DOHH2 (cell line): ENCODE measurements around the gene EHHADH.

ENCODE experiments used
- EZH2phosphoT487 ChIP-seq: fragments of 200-600 bp; sonication (generic); IDR thresholded peaks from 2 replicates; pipeline ENCODE4 v1.6.1; 2017; ENCODE audit warnings: borderline replicate concordance, mild to moderate bottlenecking, antibody characterized with exemption, low read length, moderate library complexity, mixed read lengths
- TF ChIP-seq, protein P1 (sequence below): fragments of 200-600 bp; sonication (generic); IDR thresholded peaks from one replicate; pipeline ENCODE4 v1.5.1; 2014; ENCODE audit warnings: antibody characterized with exemption, mild to moderate bottlenecking, low read depth, low read length; ENCODE audit not compliant: poor library complexity, severe bottlenecking

DNA sequence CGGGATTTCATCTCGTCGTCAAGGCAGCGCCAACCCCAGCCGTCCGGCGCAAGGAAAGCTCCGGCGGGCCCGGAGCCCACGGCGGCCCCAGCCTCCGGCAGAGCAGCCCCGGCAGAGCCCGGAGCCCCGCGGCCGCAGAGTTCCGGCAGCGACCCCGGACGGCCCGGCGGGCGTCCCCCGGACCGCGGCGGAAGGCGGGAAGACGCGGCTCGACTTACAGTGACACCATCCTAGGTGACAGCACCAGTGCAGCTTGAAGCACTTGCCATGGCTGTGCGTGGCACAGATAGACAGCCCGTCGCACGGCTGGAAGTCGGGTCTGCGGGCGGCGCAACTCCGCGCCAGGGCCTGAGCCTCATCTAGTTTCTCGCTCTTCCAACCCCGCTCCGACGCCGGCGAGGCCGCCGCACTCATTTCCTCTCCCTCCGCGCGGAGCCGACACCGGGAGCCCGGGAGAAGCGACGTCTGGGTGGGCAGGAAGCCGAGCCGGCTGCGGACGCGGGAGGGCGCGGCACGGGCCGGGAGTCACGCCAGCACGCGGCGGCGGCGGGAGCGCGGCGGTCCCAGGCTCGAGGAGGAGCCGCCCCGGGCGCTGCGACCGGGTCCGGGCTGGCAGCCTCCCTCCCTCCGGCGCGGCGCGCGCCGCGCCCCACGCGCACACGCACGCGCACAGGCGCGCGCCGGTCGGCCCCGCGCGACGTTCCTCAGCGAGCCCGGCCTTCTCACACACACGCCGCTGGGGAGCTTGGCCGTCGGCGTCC, 101.3 kb downstream of the EHHADH start, which contains the start of gene C3orf70:
- TF ChIP-seq, protein P1, sequence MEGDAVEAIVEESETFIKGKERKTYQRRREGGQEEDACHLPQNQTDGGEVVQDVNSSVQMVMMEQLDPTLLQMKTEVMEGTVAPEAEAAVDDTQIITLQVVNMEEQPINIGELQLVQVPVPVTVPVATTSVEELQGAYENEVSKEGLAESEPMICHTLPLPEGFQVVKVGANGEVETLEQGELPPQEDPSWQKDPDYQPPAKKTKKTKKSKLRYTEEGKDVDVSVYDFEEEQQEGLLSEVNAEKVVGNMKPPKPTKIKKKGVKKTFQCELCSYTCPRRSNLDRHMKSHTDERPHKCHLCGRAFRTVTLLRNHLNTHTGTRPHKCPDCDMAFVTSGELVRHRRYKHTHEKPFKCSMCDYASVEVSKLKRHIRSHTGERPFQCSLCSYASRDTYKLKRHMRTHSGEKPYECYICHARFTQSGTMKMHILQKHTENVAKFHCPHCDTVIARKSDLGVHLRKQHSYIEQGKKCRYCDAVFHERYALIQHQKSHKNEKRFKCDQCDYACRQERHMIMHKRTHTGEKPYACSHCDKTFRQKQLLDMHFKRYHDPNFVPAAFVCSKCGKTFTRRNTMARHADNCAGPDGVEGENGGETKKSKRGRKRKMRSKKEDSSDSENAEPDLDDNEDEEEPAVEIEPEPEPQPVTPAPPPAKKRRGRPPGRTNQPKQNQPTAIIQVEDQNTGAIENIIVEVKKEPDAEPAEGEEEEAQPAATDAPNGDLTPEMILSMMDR: no peak
- TF ChIP-seq EZH2phosphoT487: no peak
